DMS153 treated with DMSO at 0.1 percent for 48 hours (cell line): ENCODE data around the gene FADS1.

Experiments used
- DNase-seq: peaks from one replicate; lab custom pipeline; 2025; ENCODE audit not compliant: unreplicated experiment; lab: John Stamatoyannopoulos, UW

Gene FADS1

DNA sequence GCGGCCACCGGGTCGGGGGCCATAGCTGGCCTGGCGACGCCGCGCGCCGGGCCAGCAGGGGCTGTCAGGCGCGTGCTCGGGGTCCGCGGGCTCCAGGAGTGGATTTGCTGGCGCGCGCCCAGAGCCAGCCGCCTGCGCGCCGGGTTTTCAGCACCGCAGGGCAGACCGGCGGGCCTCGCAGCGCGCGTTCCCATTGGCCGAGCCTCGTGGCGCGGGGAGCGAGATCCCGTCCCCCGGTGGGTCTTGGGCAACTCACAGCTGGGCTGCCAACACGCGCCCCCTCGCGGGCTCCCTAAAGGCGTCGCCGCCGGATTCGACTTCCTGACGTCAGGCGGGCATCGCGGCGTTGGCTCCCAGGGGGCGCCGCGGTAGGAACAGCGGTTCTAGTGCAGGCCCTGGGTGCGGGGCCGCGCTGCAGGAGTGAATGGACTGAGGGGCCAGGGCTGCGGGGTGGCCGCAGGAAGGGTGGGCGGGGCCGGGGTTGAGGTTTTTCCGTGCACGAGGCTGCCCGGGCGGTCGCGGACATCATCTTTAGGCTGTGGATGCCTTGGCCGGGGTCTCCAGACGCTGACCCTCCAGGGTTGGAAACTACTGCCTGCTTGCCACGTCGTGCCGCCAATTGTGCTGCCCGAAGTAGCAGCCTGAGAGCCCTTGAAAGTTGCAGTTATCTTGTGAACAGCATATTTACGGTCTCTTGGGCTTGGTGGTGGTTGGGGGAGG, at the start of gene FADS1:
Gene FADS1, minus strand, starts transcription at position 268 of the 720 bp plus-strand sequence. Its CDS starts 74 bp downstream, at position 194.
- peak; percentile 88 for DNase-seq

DNA sequence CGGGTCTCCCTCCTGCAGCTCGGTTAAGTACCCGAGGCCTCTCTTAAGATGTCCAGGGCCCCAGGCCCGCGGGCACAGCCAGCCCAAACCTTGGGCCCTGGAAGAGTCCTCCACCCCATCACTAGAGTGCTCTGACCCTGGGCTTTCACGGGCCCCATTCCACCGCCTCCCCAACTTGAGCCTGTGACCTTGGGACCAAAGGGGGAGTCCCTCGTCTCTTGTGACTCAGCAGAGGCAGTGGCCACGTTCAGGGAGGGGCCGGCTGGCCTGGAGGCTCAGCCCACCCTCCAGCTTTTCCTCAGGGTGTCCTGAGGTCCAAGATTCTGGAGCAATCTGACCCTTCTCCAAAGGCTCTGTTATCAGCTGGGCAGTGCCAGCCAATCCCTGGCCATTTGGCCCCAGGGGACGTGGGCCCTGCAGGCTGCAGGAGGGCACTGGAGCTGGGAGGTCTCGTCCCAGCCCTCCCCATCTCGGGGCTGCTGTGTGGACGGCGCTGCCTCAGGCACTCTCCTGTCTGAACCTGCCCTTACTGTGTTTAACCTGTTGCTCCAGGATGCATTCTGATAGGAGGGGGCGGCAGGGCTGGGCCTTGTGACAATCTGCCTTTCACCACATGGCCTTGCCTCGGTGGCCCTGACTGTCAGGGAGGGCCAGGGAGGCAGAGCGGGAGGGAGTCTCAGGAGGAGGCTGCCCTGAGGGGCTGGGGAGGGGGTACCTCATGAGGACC, 49.6 kb upstream of the FADS1 start:
- no peak for DNase-seq

- no peak for DNase-seq
Measured at GRCh38 chr11:61864814-61865775, 48.3 kb upstream of the FADS1 start.

GRCh38 chr11:61863548-61864081, 46.8 kb upstream of the FADS1 start:
- no peak for DNase-seq

GRCh38 chr11:61862714-61863547, 46.1 kb upstream of the FADS1 start:
- no peak for DNase-seq

- no peak for DNase-seq
Measured at GRCh38 chr11:61861634-61862033, 44.8 kb upstream of the FADS1 start.

- no peak for DNase-seq
Measured at GRCh38 chr11:61860054-61860903, 43.5 kb upstream of the FADS1 start.

GRCh38 chr11:61855939-61856680, 39.3 kb upstream of the FADS1 start:
- no peak for DNase-seq

GRCh38 chr11:61854966-61855714, 38.3 kb upstream of the FADS1 start:
- no peak for DNase-seq

GRCh38 chr11:61854206-61854895, 37.5 kb upstream of the FADS1 start:
- no peak for DNase-seq

DNA sequence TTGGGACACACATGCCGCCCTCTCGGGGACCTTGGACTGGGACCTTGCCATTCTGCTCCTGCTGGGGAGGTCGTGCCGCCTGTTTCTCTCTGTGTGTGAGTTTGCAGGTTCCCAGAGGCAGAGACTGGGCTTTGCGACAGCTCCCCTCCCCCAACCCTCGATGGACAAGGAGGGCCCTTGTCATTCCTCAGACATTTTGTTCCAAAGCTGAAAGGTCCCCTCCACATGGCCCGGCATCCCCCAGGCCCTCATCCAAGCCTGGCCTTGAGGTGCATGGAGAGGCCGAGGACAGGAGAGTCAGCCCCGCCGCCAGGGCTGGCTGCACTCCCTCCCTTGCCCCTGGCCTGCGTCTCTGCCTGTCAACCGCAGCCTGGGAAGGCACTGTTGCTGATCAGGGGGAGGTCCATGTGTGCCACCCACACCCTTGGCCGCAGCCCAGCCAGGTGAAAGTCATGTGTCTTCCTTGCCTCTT, 36.9 kb upstream of the FADS1 start:
- no peak for DNase-seq

- DNase-seq: no peak
Measured at GRCh38 chr11:61851900-61852295, 35.1 kb upstream of the FADS1 start.

GRCh38 chr11:61851113-61851899, 34.5 kb upstream of the FADS1 start:
- no peak for DNase-seq

DNA sequence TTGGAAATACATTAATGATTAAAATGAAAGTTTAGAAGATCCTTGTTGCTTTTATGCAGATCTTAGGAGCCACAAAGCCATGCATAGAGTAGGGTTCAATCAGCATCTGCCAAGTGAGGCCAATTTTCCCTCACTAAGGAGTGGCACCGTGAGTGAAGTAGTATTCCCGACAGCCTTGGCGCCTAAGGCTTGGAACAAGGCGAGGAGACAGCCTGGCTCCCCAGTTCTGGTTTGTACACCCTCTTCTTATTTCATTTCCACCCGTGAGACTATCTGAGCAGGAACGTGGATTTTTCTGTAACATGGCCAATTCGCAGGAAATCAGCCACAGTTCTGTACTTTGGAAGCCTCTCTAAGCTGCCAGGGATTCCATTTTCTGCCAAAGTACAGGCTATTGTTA, 33.9 kb upstream of the FADS1 start:
- DNase-seq: no peak

DNA sequence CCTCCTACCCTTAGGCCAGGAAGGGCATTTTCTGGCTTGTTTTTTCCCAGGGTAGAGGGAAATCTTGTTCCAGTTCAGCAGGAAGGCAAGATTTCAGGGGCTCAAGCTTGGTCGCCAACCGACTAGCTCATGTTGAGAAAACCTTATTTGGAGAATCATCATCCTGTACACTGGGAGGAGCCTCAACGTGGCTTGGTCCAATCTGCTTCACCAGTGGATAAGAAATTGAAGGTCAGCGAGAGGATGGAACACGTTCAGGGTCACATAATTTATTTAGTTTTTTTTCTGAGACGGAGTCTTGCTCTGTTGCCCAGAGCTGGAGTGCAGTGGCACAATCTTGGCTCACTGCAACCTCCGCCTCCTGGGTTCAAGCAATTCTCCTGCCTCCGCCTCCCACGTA, 31.8 kb upstream of the FADS1 start:
- DNase-seq: no peak

DNA sequence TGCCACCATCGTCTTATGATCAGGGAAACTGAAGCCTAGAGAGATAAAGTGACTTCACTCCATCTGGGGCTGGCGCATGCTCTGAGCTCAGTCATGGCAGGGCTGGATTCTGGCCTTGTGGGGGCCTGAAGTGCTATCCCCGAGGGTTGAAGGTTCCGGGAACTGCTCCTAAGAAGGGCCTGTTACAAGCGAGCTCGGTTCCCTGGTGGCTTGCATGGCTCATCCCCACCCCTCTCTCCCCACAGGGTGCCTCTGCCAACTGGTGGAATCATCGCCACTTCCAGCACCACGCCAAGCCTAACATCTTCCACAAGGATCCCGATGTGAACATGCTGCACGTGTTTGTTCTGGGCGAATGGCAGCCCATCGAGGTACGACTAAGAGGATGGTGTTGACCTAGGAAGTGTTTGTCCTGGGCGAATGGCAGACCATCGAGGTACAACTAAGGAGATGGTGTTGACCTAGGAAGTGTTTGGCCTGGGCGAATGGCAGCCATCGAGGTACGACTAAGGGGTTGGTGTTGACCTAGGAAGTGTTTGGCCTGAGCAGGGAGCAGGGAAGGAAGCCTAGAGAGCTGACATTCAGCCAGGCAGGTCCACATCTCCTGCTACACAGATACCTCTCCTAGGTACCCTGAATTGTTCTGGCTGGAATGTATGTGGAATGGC, 31.2 kb upstream of the FADS1 start:
- DNase-seq: no peak
